Measurements from ENCODE around the gene GPR68.

The GPR68 gene

GRCh38 chr14:91244501-91244901, at the start of gene GPR68:
TSS of gene GPR68 (minus strand) at chr14:91244704. CDS start at chr14:91235050, 9,654 bp downstream.
- DNase-seq (ENCODE audit: low spot score): peak; percentile 85

- no peak for DNase-seq (ENCODE audit: low spot score)
These were observed 49.6 kb upstream of the GPR68 start for GRCh38 chr14:91294153-91294552.

DNA sequence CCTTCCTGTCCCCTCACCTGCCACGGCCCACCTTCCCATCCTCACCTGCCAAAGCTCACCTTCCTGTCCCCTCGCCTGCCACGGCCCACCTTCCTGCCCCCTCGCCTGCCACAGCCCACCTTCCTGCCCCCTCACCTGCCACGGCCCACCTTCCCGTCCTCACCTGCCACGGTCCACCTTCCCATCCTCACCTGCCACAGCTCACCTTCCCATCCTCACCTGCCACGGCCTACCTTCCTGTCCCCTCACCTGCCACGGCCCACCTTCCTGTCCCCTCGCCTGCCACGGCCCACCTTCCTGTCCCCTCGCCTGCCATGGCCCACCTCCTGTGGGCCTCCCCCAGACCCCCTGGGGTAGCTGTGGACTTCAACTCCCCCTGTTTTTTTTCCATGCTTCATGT, 48.8 kb upstream of the GPR68 start:
- no peak for DNase-seq (ENCODE audit: low spot score)

- no peak for DNase-seq (ENCODE audit: low spot score)
These were observed 48.0 kb upstream of the GPR68 start for GRCh38 chr14:91292491-91292890.

- DNase-seq (ENCODE audit: low spot score): no peak
These were observed 47.4 kb upstream of the GPR68 start for GRCh38 chr14:91291786-91292405.

DNA sequence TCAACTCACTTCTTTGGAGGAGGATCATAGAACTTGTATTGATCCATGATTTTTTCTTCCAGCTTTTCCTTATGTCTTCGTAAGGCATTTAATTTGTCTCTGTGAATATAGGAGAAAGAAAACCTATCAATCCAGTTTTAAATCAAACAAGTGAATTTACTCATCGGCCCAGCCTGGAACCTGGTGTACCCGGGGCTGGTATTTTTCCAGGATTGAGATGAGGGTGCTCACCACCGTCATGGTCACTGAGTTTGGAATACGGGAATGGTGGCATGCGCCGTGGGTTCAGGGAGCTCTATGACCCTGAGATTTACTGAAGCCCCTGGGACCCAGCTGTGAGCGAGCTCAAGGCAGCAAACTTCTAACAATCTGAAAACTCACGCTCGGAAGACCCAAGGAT, 46.5 kb upstream of the GPR68 start:
- no peak for DNase-seq (ENCODE audit: low spot score)

GRCh38 chr14:91289464-91289863, 45.0 kb upstream of the GPR68 start:
- no peak for DNase-seq (ENCODE audit: low spot score)

GRCh38 chr14:91288876-91289275, 44.4 kb upstream of the GPR68 start:
- no peak for DNase-seq (ENCODE audit: low spot score)

GRCh38 chr14:91286530-91286937, 42.0 kb upstream of the GPR68 start:
- peak; percentile 88 for DNase-seq (ENCODE audit: low spot score)

DNA sequence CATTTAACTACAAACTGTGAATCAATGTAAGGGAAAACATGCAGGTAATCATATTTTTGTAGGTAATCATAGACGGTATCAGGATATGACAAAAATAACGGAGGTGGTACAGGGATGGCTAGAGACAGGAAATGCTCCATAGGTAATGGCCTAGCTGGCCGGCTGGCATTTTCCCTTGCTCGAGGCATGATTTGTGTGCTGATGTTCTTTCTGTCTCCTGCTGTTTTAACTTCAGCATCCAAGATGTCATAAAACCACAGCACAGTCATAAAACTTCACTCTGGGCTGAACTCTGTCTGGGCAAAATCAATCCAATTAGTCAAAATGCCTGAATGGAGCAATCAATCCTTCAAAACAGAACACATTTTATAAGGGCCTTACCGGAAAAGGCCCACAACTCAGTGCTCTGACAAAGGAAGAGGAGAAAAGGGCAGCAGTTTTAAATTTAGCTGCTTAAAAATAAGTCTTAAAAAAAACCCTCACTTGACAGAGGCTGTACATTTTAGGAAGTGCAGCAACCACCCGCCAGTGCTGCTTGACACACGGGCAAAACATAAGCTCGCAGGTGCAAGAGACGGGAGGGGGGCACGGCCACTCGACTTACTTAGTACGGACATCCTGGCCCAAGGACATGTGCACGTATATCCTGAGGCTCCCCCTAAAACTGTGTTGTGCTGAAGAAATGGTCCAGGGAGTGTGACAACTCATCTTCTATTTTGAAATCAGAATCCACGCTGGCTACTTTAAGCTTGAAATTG, 40.5 kb upstream of the GPR68 start:
- DNase-seq (ENCODE audit: low spot score): no peak

GRCh38 chr14:91284146-91284790, 39.8 kb upstream of the GPR68 start:
- DNase-seq (ENCODE audit: low spot score): no peak

DNA sequence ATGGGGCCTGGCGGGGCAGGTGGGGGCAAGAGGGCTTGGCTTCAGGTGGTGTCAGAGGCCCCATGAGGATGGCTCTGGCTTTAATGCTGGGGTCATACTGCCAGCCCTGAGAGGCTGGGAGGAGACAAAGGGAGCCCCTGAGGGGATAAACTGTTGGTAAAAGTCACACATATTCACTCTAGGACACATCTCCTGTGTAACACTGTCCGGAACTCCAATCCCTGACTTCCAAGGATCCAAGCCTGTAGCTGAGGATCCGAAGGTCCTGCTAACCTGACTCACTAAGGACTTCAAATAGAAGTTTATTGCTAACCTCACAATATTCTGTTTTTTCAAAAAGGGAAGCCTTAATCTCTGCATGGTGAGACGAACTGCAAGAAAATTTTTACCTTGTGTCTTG, 39.2 kb upstream of the GPR68 start:
- DNase-seq (ENCODE audit: low spot score): no peak

DNA sequence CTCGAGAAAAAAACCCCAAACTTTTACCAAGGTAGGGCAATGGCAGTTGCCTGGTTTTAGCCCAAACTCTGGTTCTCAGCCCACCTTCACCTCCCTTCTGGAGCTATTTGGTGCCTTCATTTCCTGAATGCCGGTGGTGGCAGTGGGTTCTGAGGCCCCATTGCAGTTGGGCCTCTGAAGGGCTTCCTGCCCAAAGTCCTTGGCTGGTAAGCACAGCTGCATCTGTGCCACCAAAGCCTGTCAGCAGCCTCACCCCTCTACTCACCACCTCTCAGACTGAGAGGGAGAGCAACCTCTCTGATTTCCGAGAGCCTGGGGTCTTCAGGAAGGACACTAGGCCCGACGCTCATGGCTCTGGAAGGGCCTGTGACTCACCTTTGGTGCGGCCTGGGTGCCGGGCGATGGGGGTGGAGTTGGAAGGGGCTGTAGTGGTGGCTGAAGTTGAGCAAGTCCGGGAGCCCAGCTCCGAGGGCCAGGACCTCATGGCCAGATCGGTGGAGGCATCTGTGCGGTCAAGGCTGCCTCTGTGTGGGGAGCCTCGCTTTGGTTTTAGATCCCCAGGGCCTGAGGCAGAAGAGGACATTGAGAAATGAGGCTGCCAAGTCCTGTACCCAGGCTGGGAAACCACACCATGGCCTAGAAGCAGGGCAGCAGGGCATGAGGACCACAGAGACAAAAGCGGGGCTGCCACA, 38.6 kb upstream of the GPR68 start:
- DNase-seq (ENCODE audit: low spot score): no peak

GRCh38 chr14:91281346-91281745, 36.8 kb upstream of the GPR68 start:
- DNase-seq (ENCODE audit: low spot score): no peak

DNA sequence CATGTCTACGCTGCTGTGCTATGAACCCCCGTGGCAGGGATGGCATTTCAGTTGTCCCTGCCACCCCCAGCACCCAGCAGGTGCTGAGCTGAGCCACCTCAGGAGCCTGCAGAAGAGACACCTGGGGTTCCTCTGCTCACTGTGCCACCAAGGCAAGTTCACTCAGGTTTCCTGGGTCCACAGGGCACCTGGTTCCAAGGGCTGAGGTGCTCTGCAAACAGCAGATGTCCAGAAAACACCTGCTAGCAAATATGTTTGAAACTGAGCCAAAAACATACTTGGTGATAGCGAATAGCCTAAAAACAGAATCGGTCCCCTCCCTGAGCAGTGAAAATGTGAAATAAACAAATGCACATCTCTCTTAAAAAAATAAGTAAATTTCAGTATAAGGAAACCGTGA, 35.6 kb upstream of the GPR68 start:
- DNase-seq (ENCODE audit: low spot score): no peak

DNA sequence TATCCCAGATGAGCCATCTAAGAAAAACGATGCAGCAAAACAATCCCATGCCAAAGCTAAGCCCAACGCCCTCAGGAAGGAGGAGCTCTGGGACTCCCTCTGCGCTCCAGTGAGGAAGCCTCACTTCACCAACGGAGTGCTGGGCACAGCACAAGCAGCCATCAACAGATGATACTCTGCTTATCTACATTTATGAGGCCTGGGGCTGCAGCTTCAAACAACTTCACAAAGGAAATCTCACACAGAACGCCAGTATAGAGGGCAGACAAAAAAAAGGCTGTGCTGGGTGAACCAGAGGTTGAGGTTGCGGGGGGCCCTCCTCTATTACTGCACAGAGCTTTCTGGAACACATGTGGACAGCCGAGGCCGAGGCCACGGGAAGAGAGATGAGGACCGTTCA, 34.9 kb upstream of the GPR68 start:
- no peak for DNase-seq (ENCODE audit: low spot score)

DNA sequence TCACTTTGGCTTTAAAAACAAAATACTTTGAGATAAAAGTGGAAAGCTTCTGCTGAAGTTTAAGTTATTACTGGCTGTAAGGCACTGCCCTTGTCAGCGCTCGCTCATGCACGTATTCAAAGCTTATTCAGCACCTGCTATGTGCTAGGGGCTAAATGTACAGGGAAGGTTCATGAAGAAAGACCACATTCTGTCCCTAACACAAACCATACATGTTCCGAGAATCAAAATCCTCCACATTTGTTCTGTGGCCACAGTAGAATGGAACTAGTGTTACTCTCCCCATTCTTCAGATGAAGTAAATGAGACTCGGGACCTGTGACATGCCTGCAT, 33.8 kb upstream of the GPR68 start:
- DNase-seq (ENCODE audit: low spot score): no peak

- DNase-seq (ENCODE audit: low spot score): peak; percentile 60
These were observed 33.3 kb upstream of the GPR68 start for GRCh38 chr14:91277546-91278382.

- DNase-seq (ENCODE audit: low spot score): no peak
These were observed 30.3 kb upstream of the GPR68 start for GRCh38 chr14:91274796-91275195.

DNA sequence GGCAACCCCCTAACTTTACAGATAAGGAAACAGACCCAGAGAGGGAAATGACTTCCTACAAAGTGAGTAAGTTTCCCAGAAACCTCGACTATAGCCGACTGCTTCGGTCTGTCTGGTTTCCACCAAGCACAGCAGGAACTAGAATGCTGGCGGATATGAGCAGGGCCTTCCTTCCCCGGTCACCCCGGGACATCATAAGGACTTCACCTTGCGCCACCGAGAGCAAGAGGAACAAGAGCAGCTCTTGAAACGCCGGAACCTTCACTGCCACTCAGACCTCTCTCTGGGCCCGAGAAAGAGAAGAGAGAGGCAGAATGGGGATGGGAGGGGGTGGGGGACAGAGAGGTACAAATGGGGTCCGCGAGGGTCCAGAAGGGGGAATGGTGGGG, 29.4 kb upstream of the GPR68 start:
- no peak for DNase-seq (ENCODE audit: low spot score)

DNA sequence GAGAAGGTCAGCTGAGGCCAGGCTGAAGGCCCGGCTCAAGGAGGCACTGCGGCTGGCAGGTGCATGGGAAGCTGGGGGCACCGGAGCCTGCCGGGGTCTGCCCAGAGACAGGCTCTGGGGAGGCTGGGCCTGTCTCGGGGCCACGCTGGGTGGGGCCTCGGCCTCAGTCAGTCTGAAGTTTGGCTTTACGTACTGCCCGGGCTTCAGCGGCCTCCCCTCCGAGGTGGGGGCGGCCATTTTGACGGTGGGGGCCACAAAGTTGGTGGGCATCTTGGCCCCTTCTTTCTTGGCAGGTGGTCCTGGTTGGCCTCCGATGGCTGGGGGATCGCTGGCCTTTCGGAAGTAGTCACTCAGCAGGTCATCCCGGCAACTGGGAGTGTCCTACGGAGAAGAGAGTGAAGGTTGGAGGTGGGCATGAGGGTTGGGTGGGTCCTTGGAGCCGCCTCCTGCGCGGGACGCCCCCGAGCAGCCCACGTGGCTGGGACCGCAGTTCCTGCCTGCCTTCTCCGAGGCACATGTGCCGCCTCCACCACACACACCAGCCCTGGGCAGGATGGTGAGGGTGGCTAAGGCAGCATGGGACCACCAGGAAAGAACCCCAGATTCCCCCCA, 28.9 kb upstream of the GPR68 start:
- DNase-seq (ENCODE audit: low spot score): no peak

All from cerebellar cortex (tissue), 1 donor.